GM23338 (cell line): ENCODE results near the gene SART1. TPM values are rescaled to one million over a fixed set of nuclear protein-coding genes. Genes with fewer than 3 reads are reported as not detected.

ENCODE experiments used
- ATAC-seq: fragments of 200-7000 bp; cut with Tn5 transposase; 3 replicates; pipeline ENCODE4 v1.9.1; 2020
- DNase-seq: peaks from one replicate; pipeline ENCODE4 v3.0.0-alpha.2; 2015; ENCODE audit warnings: low spot score
- H2AFZ ChIP-seq: fragments of 200-600 bp; sonication (generic); 2 replicates; pipeline ENCODE4 v1.8.0; 2016; ENCODE audit warnings: antibody characterized with exemption, mild to moderate bottlenecking, moderate library complexity
- H3F3A ChIP-seq: fragments of 200-600 bp; sonication (generic); replicated peaks from 2 replicates; pipeline ENCODE4 v1.8.0; 2017; ENCODE audit warnings: antibody characterized with exemption, mixed run types, low read depth
- H3K27ac ChIP-seq: fragments of 200-600 bp; sonication (generic); 2 replicates; pipeline ENCODE4 v1.6.1; 2016; ENCODE audit warnings: low read depth
- H3K27me3 ChIP-seq: fragments of 200-600 bp; sonication (generic); 2 replicates; pipeline ENCODE4 v1.8.0; 2016; ENCODE audit warnings: mild to moderate bottlenecking, mixed run types, moderate library complexity; ENCODE audit not compliant: insufficient read depth
- H3K36me3 ChIP-seq: fragments of 200-600 bp; sonication (generic); 2 replicates; pipeline ENCODE4 v1.8.0; 2016; ENCODE audit warnings: mild to moderate bottlenecking; ENCODE audit not compliant: insufficient read depth
- H3K4me1 ChIP-seq: fragments of 200-600 bp; sonication (generic); 2 replicates; pipeline ENCODE4 v1.8.0; 2016; ENCODE audit warnings: mild to moderate bottlenecking, moderate library complexity; ENCODE audit not compliant: insufficient read depth
- H3K4me2 ChIP-seq: fragments of 200-600 bp; sonication (generic); 2 replicates; pipeline ENCODE4 v1.7.1; 2017; ENCODE audit warnings: mixed run types
- H3K4me3 ChIP-seq: fragments of 200-600 bp; sonication (generic); 2 replicates; pipeline ENCODE4 v1.6.1; 2016; ENCODE audit warnings: mixed run types
- H3K79me2 ChIP-seq: fragments of 200-600 bp; sonication (generic); replicated peaks from 2 replicates; pipeline ENCODE4 v1.8.0; 2017; ENCODE audit warnings: mild to moderate bottlenecking; ENCODE audit not compliant: insufficient read depth
- H3K9me2 ChIP-seq: fragments of 200-600 bp; sonication (generic); 2 replicates; pipeline ENCODE4 v1.8.0; 2017; ENCODE audit not compliant: insufficient read depth
- H4K20me1 ChIP-seq: fragments of 200-600 bp; sonication (generic); replicated peaks from 2 replicates; pipeline ENCODE4 v1.8.0; 2017; ENCODE audit warnings: mild to moderate bottlenecking; ENCODE audit not compliant: insufficient read depth
- H3K27ac Mint-ChIP-seq: 2 replicates; pipeline ENCODE4 v1.8.0; 2020; ENCODE audit warnings: inconsistent platforms, mild to moderate bottlenecking, moderate library complexity, mixed read lengths
- H3K27me3 Mint-ChIP-seq: 3 replicates; pipeline ENCODE4 v1.8.0; 2022; ENCODE audit warnings: low read depth, mild to moderate bottlenecking, moderate library complexity, mixed read lengths, inconsistent platforms; ENCODE audit not compliant: insufficient read depth, poor library complexity
- H3K36me3 Mint-ChIP-seq: 3 replicates; pipeline ENCODE4 v1.8.0; 2021; ENCODE audit warnings: low read depth, mild to moderate bottlenecking, inconsistent platforms, moderate library complexity, mixed read lengths
- H3K4me1 Mint-ChIP-seq: 3 replicates; pipeline ENCODE4 v1.8.0; 2020; ENCODE audit warnings: mild to moderate bottlenecking, inconsistent platforms, mixed read lengths
- H3K4me3 Mint-ChIP-seq: 3 replicates; pipeline ENCODE4 v1.8.0; 2021; ENCODE audit warnings: moderate library complexity, mild to moderate bottlenecking, inconsistent platforms, mixed read lengths
- H3K9me3 Mint-ChIP-seq: 3 replicates; pipeline ENCODE4 v1.8.0; 2020; ENCODE audit warnings: moderate library complexity, mild to moderate bottlenecking, inconsistent platforms, mixed read lengths
- CREB1 ChIP-seq: fragments of 250-450 bp; sonication (Bioruptor Pico); IDR thresholded peaks from 2 replicates; pipeline ENCODE4 v1.5.0; 2020; ENCODE audit warnings: low read depth, mild to moderate bottlenecking, moderate library complexity
- CTCF ChIP-seq, 2 experiments: fragments of 200-600 bp in 1 of 2; sonication (generic) in 1 of 2; conservative IDR thresholded peaks; 2 replicates each; pipeline versions ENCODE4 v1.5.1 to v1.6.1; 2016 to 2017; ENCODE audit warnings: antibody characterized with exemption in 2 of 2, low read depth in 2 of 2, mild to moderate bottlenecking in 2 of 2, moderate library complexity in 1 of 2
- ETS1 ChIP-seq: IDR thresholded peaks from 2 replicates; pipeline ENCODE4 v1.6.1; 2016; ENCODE audit warnings: antibody characterized with exemption
- EZH2 ChIP-seq: fragments of 200-600 bp; sonication (generic); IDR thresholded peaks from one replicate; pipeline ENCODE4 v1.8.0; 2017; ENCODE audit warnings: antibody characterized with exemption, mild to moderate bottlenecking, low read depth; ENCODE audit not compliant: unreplicated experiment
- EZH2phosphoT487 ChIP-seq: fragments of 200-600 bp; sonication (generic); IDR thresholded peaks from one replicate; pipeline ENCODE4 v1.8.1; 2018; ENCODE audit warnings: antibody characterized with exemption; ENCODE audit not compliant: unreplicated experiment
- JUNB ChIP-seq: IDR thresholded peaks from one replicate; pipeline ENCODE4 v1.6.1; 2016; ENCODE audit warnings: antibody characterized with exemption; ENCODE audit not compliant: unreplicated experiment
- NANOG ChIP-seq: IDR thresholded peaks from 2 replicates; pipeline ENCODE4 v1.6.1; 2016; ENCODE audit warnings: antibody characterized with exemption, borderline replicate concordance
- POLR2AphosphoS5 ChIP-seq: IDR thresholded peaks from 2 replicates; pipeline ENCODE4 v1.6.1; 2016; ENCODE audit warnings: antibody characterized with exemption, low read depth
- REST ChIP-seq: IDR thresholded peaks from one replicate; pipeline ENCODE4 v1.6.1; 2018; ENCODE audit warnings: antibody characterized with exemption; ENCODE audit not compliant: unreplicated experiment
- STAT1 ChIP-seq: IDR thresholded peaks from one replicate; pipeline ENCODE4 v1.6.1; 2016; ENCODE audit warnings: antibody characterized with exemption; ENCODE audit not compliant: unreplicated experiment
- ZNF114 ChIP-seq: fragments of 250-450 bp; sonication (Bioruptor Pico); IDR thresholded peaks from 2 replicates; pipeline ENCODE4 v1.5.0; 2020; ENCODE audit warnings: mild to moderate bottlenecking, moderate library complexity
- ZNF331 ChIP-seq: fragments of 250-450 bp; sonication (Bioruptor Pico); IDR thresholded peaks from 2 replicates; pipeline ENCODE4 v1.5.0; 2020; ENCODE audit warnings: low read depth, mild to moderate bottlenecking, moderate library complexity
- ZNF462 ChIP-seq: fragments of 250-450 bp; sonication (Bioruptor Pico); IDR thresholded peaks from 2 replicates; pipeline ENCODE4 v1.5.0; 2020; ENCODE audit warnings: mild to moderate bottlenecking, moderate library complexity
- polyA plus RNA-seq: library from polyadenylated mRNA; unstranded; fragments of >200 nt; fragmentation: Nextera tagmentation; extraction: Ambion mirVana; gene quantifications from 2 replicates; pipeline ENCODE4 v1.2.1, GENCODE V29; 2016
- total RNA-seq: library from RNA; depleted of rRNA; stranded (reverse); fragments of >200 nt; shearing (Covaris generic); gene quantifications from 2 replicates; pipeline ENCODE4 v1.2.3, GENCODE V29; 2014

The SART1 gene
- total and polyA plus RNA-seq, 2 experiments from 2014 or later: 43.9 to 91.0 TPM

- Mint-ChIP-seq H3K9me3 (no peaks in the 10 kb centered on the region; the same call in 2 of the 3 replicates), H3K27me3 (peaks cover 17% of the 10 kb centered on the region), H3K4me3 (no peak overlapping the region), H3K4me1 (no peaks in the 10 kb centered on the region), H3K36me3 (peaks cover 14% of the 10 kb centered on the region), H3K27ac (no peak overlapping the region)
- ATAC-seq (no peak), DNase-seq (no peak)
- Histone ChIP-seq H3K4me2 (no peak overlapping the region), H3K79me2 (no peaks in the 10 kb centered on the region), H2AFZ (no peak overlapping the region), H3K4me1 (no peaks in the 10 kb centered on the region), H3K9me2 (no peaks in the 10 kb centered on the region), H3K36me3 (no peaks in the 10 kb centered on the region), H4K20me1 (no peaks in the 10 kb centered on the region), H3K27me3 (no peaks in the 10 kb centered on the region), H3K27ac (no peak overlapping the region), H3K4me3 (no peak overlapping the region), H3F3A (no peaks in the 10 kb centered on the region)
- no peak for TF ChIP-seq ETS1
- TF ChIP-seq ZNF462: no peak
- no peak for TF ChIP-seq EZH2phosphoT487
- no peak for TF ChIP-seq STAT1
- no peak for TF ChIP-seq CREB1 (CRISPR knock-in tag)
- TF ChIP-seq EZH2: no peak
- no peak for TF ChIP-seq POLR2AphosphoS5
- TF ChIP-seq REST: no peak
- no peak for TF ChIP-seq ZNF331
- TF ChIP-seq ZNF114 (CRISPR knock-in tag): no peak
- TF ChIP-seq NANOG: no peak
- TF ChIP-seq CTCF (conservative IDR thresholded peaks at IDR 0.05; ENCODE audit: low read depth in 2 of 2): no peak
- TF ChIP-seq JUNB: no peak
Observed at GRCh38 chr11:65982824-65983588, 21.5 kb downstream of the SART1 start.
